DND-41 (cell line): Measurements from ENCODE around the gene SPNS2.

Source experiments
- ATAC-seq: fragments of 200-7000 bp; cut with Tn5 transposase; 3 replicates; pipeline ENCODE4 v1.9.1; 2021; ENCODE audit warnings: low read depth; ENCODE audit not compliant: insufficient read depth
- DNase-seq: peaks from one replicate; pipeline ENCODE4 v3.0.0-alpha.2; 2020
- H2AFZ ChIP-seq: 2 replicates; pipeline ENCODE4 v1.6.0; 2012; ENCODE audit warnings: low read depth, low read length
- H3K27ac ChIP-seq: 2 replicates; pipeline ENCODE4 v1.5.1; 2012; ENCODE audit warnings: low read length, inconsistent platforms
- H3K27me3 ChIP-seq: fragments of 200-600 bp; sonication (generic); 2 replicates; pipeline ENCODE4 v1.6.0; 2012; ENCODE audit warnings: low read length, mild to moderate bottlenecking, inconsistent platforms; ENCODE audit not compliant: insufficient read depth, poor library complexity
- H3K36me3 ChIP-seq: 2 replicates; pipeline ENCODE4 v1.5.1; 2012; ENCODE audit warnings: low read length, inconsistent platforms; ENCODE audit not compliant: insufficient read depth
- H3K4me1 ChIP-seq: 2 replicates; pipeline ENCODE4 v1.5.1; 2012; ENCODE audit warnings: mild to moderate bottlenecking, low read length; ENCODE audit not compliant: insufficient read depth
- H3K4me2 ChIP-seq: 2 replicates; pipeline ENCODE4 v1.6.0; 2012; ENCODE audit warnings: mild to moderate bottlenecking, moderate library complexity, low read length, inconsistent platforms; ENCODE audit not compliant: insufficient read depth
- H3K4me3 ChIP-seq, 2 experiments: fragments of 200-600 bp in 1 of 2; shearing (Covaris generic) in 1 of 2; 2 replicates each; pipeline ENCODE4 v1.5.1; 2012 to 2016; ENCODE audit warnings: inconsistent platforms in 2 of 2, low read length in 2 of 2, mild to moderate bottlenecking in 2 of 2, low read depth in 1 of 2, moderate library complexity in 1 of 2
- H3K79me2 ChIP-seq: 2 replicates; pipeline ENCODE4 v1.6.0; 2012; ENCODE audit warnings: low read length, inconsistent platforms; ENCODE audit not compliant: insufficient read depth
- H3K9ac ChIP-seq: 2 replicates; pipeline ENCODE4 v1.6.0; 2012; ENCODE audit warnings: low read depth, mild to moderate bottlenecking, inconsistent platforms, low read length, moderate library complexity
- H3K9me3 ChIP-seq: 2 replicates; pipeline ENCODE4 v1.5.1; 2012; ENCODE audit warnings: low read length, moderate library complexity, mild to moderate bottlenecking, inconsistent platforms; ENCODE audit not compliant: insufficient read depth, severe bottlenecking
- H4K20me1 ChIP-seq: 2 replicates; pipeline ENCODE4 v1.6.0; 2012; ENCODE audit warnings: low read length; ENCODE audit not compliant: insufficient read depth
- EZH2 ChIP-seq: IDR thresholded peaks from 3 replicates; pipeline ENCODE4 v1.6.1; 2012; ENCODE audit warnings: borderline replicate concordance, low read depth, mild to moderate bottlenecking, moderate library complexity, low read length, inconsistent platforms; ENCODE audit not compliant: severe bottlenecking
- TF ChIP-seq, protein P1 (sequence below): IDR thresholded peaks from 2 replicates; pipeline ENCODE4 v1.5.1; 2012; ENCODE audit warnings: borderline replicate concordance, low read length, moderate library complexity, mild to moderate bottlenecking; ENCODE audit not compliant: poor library complexity, severe bottlenecking; ENCODE audit errors: extremely low read depth

SPNS2 gene

DNA sequence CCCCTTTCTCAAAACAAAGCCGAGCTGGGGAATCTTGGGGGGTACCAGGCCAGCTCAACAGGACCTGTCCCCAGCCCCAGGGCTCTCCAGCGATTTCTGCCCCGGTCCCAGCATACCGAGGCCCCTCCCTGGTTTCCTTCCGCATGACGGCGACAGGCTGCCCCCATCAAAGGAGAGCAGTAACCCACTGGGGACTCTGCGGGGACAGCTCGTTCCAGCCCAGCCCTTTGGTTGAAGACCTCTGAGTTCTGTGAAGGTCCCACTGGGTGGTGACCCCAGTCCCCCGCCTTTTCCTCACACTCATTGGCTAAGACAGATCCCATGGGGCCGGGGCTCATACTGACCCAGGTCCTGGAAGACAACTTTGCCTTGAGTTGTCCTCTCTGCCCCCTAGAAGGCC lies 89.7 kb downstream of the SPNS2 start:
- H2AFZ ChIP-seq = no peak overlapping the region
- no peak overlapping the region for H3K4me3 ChIP-seq
- H3K9ac ChIP-seq = no peak overlapping the region
- no peak overlapping the region for H3K4me2 ChIP-seq
- H4K20me1 ChIP-seq = no peaks in the 10 kb centered on the region; the same call in 1 of the 2 replicates
- no peak overlapping the region for H3K27ac ChIP-seq
- no peaks in the 10 kb centered on the region for H3K79me2 ChIP-seq
- no peaks in the 10 kb centered on the region for H3K36me3 ChIP-seq
- H3K27me3 ChIP-seq = peaks cover 6% of the 10 kb centered on the region
- no peaks in the 10 kb centered on the region for H3K4me1 ChIP-seq
- no peak for ATAC-seq
- TF ChIP-seq EZH2 = no peak
- TF ChIP-seq, protein P1, sequence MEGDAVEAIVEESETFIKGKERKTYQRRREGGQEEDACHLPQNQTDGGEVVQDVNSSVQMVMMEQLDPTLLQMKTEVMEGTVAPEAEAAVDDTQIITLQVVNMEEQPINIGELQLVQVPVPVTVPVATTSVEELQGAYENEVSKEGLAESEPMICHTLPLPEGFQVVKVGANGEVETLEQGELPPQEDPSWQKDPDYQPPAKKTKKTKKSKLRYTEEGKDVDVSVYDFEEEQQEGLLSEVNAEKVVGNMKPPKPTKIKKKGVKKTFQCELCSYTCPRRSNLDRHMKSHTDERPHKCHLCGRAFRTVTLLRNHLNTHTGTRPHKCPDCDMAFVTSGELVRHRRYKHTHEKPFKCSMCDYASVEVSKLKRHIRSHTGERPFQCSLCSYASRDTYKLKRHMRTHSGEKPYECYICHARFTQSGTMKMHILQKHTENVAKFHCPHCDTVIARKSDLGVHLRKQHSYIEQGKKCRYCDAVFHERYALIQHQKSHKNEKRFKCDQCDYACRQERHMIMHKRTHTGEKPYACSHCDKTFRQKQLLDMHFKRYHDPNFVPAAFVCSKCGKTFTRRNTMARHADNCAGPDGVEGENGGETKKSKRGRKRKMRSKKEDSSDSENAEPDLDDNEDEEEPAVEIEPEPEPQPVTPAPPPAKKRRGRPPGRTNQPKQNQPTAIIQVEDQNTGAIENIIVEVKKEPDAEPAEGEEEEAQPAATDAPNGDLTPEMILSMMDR = no peak
- DNase-seq = no peak
- H3K9me3 ChIP-seq = no peaks in the 10 kb centered on the region
